HG03159 (cell line): ENCODE results near the gene AKT1S1.

ENCODE experiments used
- ATAC-seq: cut with Tn5 transposase; IDR thresholded peaks from one replicate; pipeline ENCODE4 v1.9.1; 2021; ENCODE audit warnings: mild to moderate bottlenecking, moderate library complexity; ENCODE audit not compliant: unreplicated experiment

AKT1S1 gene

GRCh38 chr19:49884760-49885159 is 7.6 kb upstream of the AKT1S1 start:
- ATAC-seq, result no peak

- no peak for ATAC-seq
These were observed 7.0 kb upstream of the AKT1S1 start for GRCh38 chr19:49884109-49884508.

- ATAC-seq, result no peak
These were observed 5.9 kb upstream of the AKT1S1 start for GRCh38 chr19:49883094-49883493.

GRCh38 chr19:49882643-49883042 is 5.5 kb upstream of the AKT1S1 start:
- ATAC-seq, result no peak

- ATAC-seq, result no peak
These were observed 4.7 kb upstream of the AKT1S1 start for GRCh38 chr19:49881672-49882394.

- no peak for ATAC-seq
These were observed 4.0 kb upstream of the AKT1S1 start for GRCh38 chr19:49881186-49881585.

- ATAC-seq, result no peak
These were observed 3.2 kb upstream of the AKT1S1 start for GRCh38 chr19:49880162-49880869.

GRCh38 chr19:49879243-49879963 is 2.2 kb upstream of the AKT1S1 start:
- ATAC-seq, result no peak

- no peak for ATAC-seq
These were observed 1.6 kb upstream of the AKT1S1 start for GRCh38 chr19:49878744-49879070.

- ATAC-seq, result peak; percentile 39
These were observed 956 bp upstream of the AKT1S1 start for GRCh38 chr19:49877879-49878743.

- ATAC-seq, result peak; percentile 43
These were observed 634 bp downstream of the AKT1S1 start for GRCh38 chr19:49876422-49877019.

GRCh38 chr19:49875857-49876421 is 1.2 kb downstream of the AKT1S1 start:
- ATAC-seq, result no peak

- ATAC-seq, result no peak
These were observed 2.0 kb downstream of the AKT1S1 start for GRCh38 chr19:49875177-49875576.

GRCh38 chr19:49874503-49875157 is 2.5 kb downstream of the AKT1S1 start:
- ATAC-seq, result no peak

- no peak for ATAC-seq
These were observed 3.3 kb downstream of the AKT1S1 start for GRCh38 chr19:49873834-49874233.

GRCh38 chr19:49873129-49873521 is 4.0 kb downstream of the AKT1S1 start:
- no peak for ATAC-seq

GRCh38 chr19:49872245-49873128 is 4.7 kb downstream of the AKT1S1 start:
- no peak for ATAC-seq

GRCh38 chr19:49871349-49871985 is 5.7 kb downstream of the AKT1S1 start:
- no peak for ATAC-seq
